ENCODE results near the gene CDC42SE2.

CDC42SE2 gene

GRCh38 chr5:131263648-131264450, at the start of gene CDC42SE2:
CDC42SE2 (plus strand) TSS chr5:131264053; CDS start chr5:131359494, 95,441 bp downstream.
- peak within 1 kb of the TSS; percentile 70 for H3K27ac ChIP-seq
- TF ChIP-seq ZFX (IDR thresholded peaks at IDR 0.05; ENCODE audit: borderline replicate concordance) (no peak), CTCF (IDR thresholded peaks at IDR 0.05) (no peak)

GRCh38 chr5:131214609-131215227, 49.1 kb upstream of the CDC42SE2 start:
- H3K27ac ChIP-seq, result no peak overlapping the region
- TF ChIP-seq ZFX (IDR thresholded peaks at IDR 0.05; ENCODE audit: borderline replicate concordance), result no peak
- TF ChIP-seq CTCF (IDR thresholded peaks at IDR 0.05), result no peak

GRCh38 chr5:131217791-131218190, 46.1 kb upstream of the CDC42SE2 start:
- no peak overlapping the region for H3K27ac ChIP-seq
- TF ChIP-seq CTCF (IDR thresholded peaks at IDR 0.05), result no peak
- no peak for TF ChIP-seq ZFX (IDR thresholded peaks at IDR 0.05; ENCODE audit: borderline replicate concordance)

GRCh38 chr5:131218392-131218791, 45.5 kb upstream of the CDC42SE2 start:
- no peak overlapping the region for H3K27ac ChIP-seq
- TF ChIP-seq ZFX (IDR thresholded peaks at IDR 0.05; ENCODE audit: borderline replicate concordance) (no peak), CTCF (IDR thresholded peaks at IDR 0.05) (no peak)

- TF ChIP-seq CTCF (IDR thresholded peaks at IDR 0.05) (no peak), ZFX (IDR thresholded peaks at IDR 0.05; ENCODE audit: borderline replicate concordance) (no peak)
- H3K27ac ChIP-seq, result no peak overlapping the region
Measured at GRCh38 chr5:131220566-131220965, 43.3 kb upstream of the CDC42SE2 start.

- H3K27ac ChIP-seq, result no peak overlapping the region
- no peak for TF ChIP-seq CTCF (IDR thresholded peaks at IDR 0.05)
- no peak for TF ChIP-seq ZFX (IDR thresholded peaks at IDR 0.05; ENCODE audit: borderline replicate concordance)
Measured at GRCh38 chr5:131221008-131221703, 42.7 kb upstream of the CDC42SE2 start.
